NCI-H510A (cell line): ENCODE results near the gene ELL.
A peak's percentile ranks its signal among the peaks of the same experiment; 100 is the strongest.

Source experiments
- DNase-seq: peaks from one replicate; lab custom pipeline; 2025; lab: John Stamatoyannopoulos, UW

Gene ELL

DNA sequence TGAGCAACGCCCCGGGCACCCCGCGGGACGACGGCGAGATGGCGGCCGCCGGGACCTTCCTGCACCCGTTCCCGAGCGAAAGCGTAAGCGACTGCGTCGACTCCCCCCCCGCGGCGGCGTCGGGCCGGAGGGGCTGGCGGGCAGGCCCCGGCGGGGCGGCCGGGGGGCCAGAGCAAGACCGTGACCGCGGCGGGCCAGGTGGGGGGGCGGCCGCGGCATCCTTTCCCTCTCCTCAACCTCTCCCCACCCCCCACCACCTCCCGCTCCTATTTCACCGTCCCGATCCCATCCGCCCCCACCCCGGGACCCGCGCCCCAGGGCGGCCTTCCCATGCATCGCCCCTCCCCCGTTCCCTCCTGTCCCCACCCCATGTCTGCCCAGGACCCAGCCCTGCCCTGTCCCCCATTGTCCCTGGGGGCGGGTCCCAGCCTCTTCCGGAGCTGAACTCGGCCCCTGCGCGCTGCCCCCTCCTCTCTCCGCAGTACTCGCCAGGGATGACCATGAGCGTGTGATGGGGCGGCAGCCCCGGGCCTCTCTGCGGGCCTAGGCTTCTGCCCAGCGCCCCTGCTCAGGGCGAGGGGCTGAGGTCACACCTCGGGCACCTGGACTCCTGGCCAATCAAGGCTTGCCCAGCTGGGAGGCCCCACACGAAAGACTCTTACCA lies 88.0 kb downstream of the ELL start:
- no peak for DNase-seq

DNA sequence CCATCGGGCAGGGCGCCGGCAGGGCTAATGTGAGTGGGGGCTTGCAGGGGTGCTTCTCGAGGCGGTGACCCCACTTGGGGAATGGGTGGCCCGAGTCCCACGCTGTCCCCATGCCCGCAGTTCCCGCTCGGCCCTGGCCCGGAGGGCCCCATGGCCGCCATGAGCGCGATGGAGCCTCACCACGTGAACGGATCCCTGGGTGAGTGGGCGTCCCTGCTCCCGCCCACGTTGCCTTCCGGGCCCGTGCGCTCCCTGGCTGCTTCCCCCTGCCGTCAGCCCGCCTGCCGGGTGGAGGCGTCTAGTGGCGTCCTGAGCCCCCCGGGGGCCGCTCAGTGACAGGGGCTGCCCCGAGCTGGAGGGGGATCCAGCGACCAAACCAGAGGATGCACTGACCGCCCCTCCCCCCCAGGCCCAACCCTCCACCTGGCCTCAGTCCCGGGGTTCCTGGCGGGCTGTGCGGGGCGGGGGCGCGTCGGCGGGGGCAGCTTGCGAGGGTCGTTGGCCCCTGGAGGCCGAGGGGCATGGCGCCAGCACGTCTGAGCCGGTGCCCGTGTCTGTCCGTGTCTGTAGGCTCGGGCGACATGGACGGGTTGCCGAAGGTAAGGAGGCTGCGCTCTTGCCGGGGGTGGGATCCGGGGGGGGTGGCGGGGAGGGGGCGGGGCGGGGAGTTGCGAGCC lies 88.7 kb downstream of the ELL start:
- DNase-seq = no peak

DNA sequence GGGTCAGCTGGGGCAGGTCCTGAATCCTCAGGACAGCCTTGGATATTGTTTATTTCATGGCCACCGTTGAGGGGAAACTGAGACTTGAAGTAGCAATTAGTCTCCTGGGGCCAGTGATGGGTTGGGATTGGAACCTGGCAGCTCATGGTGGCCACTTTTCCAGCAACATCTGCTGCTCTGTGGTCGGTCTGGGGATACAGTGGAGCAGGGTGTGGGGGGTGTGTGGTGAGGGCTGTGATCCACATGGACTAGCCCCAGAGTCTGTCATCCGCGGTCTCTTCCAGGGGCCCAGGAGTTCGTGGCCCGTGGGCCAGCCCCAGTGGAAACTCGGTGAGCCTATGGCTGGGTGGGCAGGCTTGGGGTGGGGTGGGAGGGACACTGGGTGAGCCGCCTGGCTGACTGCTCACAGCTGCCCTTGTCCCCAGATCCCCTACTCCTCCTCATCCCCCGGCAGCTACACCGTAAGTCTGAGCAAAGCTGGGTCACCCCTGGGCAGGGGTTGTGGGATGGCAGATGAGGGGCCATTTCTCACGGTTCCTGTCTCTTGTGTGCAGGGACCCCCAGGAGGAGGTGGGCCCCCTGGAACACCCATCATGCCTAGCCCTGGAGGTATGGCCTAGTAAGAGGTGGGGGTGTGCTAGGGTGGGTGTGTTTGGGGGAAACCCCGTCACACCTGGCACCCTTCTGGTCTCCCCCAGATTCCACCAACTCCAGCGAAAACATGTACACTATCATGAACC lies 89.4 kb downstream of the ELL start:
- no peak for DNase-seq

- no peak for DNase-seq
Measured at GRCh38 chr19:18431351-18432197, 90.3 kb downstream of the ELL start.

GRCh38 chr19:18430417-18431144 lies 91.3 kb downstream of the ELL start:
- DNase-seq = no peak

- DNase-seq = no peak
Measured at GRCh38 chr19:18429717-18430416, 92.0 kb downstream of the ELL start.

- DNase-seq = peak; percentile 89
Measured at GRCh38 chr19:18428787-18429674, 92.8 kb downstream of the ELL start.

DNA sequence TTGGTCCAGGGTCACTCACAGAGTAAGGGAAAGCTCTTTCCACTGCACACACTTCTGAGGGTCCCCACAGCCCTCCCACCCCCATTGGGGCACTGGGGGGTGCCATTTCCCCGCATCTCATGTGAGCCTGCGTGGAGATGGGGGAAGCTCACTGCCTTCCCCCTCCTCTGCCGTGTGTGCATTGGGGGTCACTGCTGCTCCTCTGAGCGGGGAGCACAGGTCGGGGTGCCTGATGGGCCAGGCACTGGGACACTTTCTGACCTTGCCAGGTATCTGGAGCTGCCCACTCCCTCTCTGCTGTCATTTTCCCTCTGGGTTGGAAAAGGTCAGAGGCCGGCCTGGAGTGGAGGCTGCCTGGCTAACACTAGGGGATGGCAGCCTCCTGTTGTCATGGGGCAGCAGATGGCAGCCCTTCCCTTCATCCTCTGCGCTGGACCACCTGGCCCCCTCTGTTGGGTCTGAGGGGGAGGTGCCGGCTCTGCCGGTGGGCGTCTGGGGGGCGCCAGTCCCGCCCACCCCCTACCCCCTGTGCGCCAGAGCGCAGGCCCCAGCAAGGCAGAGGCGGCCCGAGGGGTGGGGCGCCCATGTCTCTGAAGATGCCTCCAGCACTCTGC lies 93.6 kb downstream of the ELL start:
- no peak for DNase-seq

DNA sequence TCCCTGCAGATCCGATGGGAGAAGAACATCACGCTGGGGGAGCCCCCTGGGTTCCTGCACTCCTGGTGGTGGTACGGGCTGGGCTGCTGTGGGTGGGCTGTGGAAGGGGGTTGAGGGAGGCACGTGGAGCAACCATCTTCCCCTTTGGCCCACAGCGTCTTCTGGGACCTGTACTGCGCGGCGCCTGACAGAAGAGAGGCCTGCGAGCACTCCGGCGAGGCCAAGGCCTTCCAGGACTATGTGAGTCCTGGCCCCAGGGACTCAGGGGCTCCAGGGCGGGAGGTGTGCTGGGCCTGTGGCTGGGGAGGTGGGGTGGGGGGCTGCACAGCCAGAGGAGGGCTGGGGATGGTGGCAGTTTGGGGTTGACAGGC lies 94.1 kb downstream of the ELL start:
- no peak for DNase-seq

- DNase-seq = no peak
Measured at GRCh38 chr19:18427080-18427742, 94.7 kb downstream of the ELL start.

DNA sequence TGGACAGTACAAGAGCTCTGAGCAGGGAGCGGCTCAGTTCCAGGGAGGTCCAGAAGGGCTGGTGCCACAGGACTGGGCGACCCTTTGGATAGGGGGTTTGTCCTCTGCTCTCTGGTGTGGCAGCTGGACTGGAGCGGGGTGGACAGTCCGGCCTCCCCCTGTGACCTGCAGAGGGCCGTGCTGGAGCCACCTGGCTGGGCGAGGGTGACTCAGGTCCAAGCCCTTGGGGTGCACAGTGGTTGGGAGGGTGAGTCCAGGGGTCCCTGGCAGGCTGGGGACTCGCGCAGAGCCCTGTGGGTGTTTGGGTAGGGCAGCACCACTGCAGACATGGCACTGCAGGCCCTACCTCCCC lies 95.5 kb downstream of the ELL start:
- no peak for DNase-seq

DNA sequence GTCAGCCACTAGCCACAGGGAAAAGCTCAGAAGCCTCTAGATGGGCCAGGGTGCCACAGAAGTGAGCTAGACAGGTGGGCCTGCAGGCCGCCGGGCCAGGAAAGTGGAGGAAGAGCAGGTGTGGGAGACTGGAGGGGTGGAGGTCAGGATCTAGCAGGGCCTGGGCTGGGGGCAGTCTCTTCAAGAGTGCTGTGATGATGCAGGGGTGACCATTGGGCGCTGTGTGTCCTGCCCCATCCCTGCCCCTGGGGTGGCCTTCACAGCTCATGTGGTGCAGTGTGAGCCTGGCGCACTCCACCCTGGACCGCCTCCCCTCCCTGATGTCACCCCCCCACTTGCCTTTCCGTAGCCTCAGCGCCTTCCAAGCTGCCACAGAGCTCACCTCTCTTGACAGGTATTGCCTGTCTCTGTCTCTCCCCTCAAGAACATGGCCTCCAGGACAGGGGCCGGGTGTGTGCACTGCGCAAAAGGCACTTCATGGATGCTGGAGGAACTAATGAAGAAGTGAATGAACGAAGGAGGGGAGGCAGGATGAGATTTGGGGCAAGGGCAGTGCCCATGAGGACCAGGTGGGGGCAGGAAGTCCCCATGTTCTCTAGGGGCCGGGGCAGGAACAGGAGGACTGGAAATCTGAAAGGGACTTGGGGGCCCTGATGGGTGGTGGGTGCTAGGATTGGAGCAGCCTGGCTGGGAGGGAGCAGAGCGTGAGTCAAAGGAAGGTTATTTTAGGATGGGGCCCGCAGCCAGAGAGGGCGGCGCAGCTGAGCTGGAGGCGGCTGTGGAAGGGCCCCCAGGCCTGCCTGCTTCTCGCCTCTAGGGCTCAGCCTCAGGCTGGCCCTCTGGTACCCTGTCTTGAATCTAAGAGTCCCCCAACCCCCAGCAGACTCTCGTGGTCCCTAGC lies 96.1 kb downstream of the ELL start:
- no peak for DNase-seq

DNA sequence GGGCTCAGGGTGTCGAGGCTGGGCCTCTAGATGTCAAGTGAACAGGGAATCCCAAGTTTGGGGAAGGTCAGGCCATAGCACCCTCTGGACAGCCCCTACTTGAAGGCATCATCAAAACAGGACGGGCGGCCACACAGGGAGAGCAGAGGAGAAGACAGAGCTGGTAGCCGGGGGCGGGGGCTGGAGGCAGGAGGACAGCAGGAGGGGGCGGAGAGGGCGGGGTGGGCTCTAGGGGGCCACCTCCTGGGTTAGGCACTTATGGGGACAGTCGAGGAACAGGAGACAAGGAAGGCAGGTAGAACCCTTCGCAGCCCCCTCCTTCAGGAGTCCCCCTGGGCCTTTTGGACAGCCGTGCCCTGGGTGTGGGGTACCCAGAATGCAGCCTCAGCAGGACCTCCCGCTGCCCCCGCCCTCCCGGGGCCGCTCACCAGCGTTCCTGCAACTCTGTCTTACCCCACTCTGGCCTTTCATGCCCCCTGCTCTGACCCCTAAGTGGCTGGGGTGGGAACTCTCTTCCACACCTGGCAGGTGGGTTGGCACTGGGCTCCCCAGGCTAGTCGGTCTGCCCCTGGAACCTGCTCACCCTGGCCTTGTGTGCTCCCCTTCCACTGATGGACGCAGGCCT lies 96.9 kb downstream of the ELL start:
- DNase-seq = no peak

DNA sequence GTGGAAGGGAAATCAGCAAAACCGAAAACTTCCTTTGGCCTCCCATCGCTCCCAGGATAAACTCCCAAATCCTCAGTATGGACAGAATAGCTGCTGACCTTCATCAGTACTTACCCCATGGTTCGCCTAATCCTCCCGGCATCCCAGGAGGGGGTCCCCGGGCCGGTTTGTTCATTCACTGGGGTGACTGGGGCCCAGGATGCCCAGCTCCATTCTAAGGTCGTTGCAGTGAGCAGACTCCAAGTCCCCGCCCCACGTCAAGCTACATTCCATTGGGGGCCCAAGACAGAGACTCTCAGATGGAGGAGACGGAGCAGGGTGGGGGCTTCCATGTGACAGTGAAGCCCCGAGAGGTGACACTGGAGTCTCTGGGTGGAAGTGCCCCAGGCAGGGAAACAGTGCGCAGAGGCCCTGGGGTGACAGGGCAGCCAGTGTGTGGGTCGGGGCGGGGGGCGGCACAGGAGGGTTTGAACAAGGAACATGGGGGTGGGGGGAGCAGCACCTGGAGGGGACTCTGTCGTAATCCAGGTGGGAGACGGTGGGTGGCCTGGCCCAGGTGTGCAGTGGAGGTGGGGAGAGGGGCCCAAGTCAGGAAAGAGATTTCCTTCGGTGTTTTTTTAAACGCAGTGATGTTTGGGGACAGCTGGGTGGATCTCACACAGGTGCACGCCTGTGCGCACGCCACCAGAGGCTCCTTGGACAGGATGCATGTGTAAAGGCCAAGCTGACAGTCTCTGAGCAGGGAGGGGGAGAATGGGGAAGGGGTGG lies 97.6 kb downstream of the ELL start:
- no peak for DNase-seq

GRCh38 chr19:18423258-18424020 lies 98.4 kb downstream of the ELL start:
- DNase-seq = no peak
